ENCODE results near the gene ERCC6L2. TPM values are rescaled to one million over a fixed set of nuclear protein-coding genes. Genes with fewer than 3 reads are reported as not detected.

Gene ERCC6L2
- total and polyA plus RNA-seq, 2 of the 8 experiments (the other 6 are each of a cell fraction or from before 2014, with no cell fraction given) = 9.8 to 50.0 TPM

- no peak overlapping the region for H2AK5ac ChIP-seq (ENCODE audit: low read depth, low read length)
- no peaks in the 10 kb centered on the region for H3K79me1 ChIP-seq (ENCODE audit: low read depth, low read length)
- H4K91ac ChIP-seq (replicated peaks; ENCODE audit: insufficient read length, low read length) = no peak overlapping the region
- H3K14ac ChIP-seq (ENCODE audit: insufficient read length) = no peak overlapping the region
- no peak for DNase-seq (ENCODE audit: low read depth in 1 of 2, low spot score in 2 of 2)
- no peak overlapping the region for H2BK12ac ChIP-seq (ENCODE audit: low read depth, low read length)
- H3K27ac ChIP-seq (ENCODE audit: low read depth, low read length) = no peak overlapping the region
- no peak overlapping the region for H4K5ac ChIP-seq (ENCODE audit: insufficient read length, low read depth, low read length)
- no peak overlapping the region for H3K4me2 ChIP-seq (ENCODE audit: insufficient read depth in 1 of 2, low read depth in 2 of 2, low read length in 2 of 2)
- H3K79me2 ChIP-seq (ENCODE audit: control insufficient read depth in 1 of 2, insufficient read depth in 2 of 2, low read length in 2 of 2) = no peaks in the 10 kb centered on the region
- H3K9ac ChIP-seq (replicated peaks in 1 of 4; ENCODE audit: extremely low read depth in 1 of 4, low read depth in 3 of 4, low read length in 3 of 4) = no peak overlapping the region
- H3K27me3 ChIP-seq (replicated peaks in 1 of 4; ENCODE audit: control insufficient read depth in 3 of 4, extremely low read depth in 1 of 4, insufficient read depth in 3 of 4, low read length in 3 of 4) = no peaks in the 10 kb centered on the region
- no peak overlapping the region for H4K8ac ChIP-seq (ENCODE audit: extremely low read depth, insufficient read depth, low read length)
- H4K20me1 ChIP-seq (replicated peaks in 1 of 2; ENCODE audit: control insufficient read depth in 1 of 2, insufficient read depth in 2 of 2, low read length in 2 of 2) = no peaks in the 10 kb centered on the region
- H2AFZ ChIP-seq (ENCODE audit: low read length) = no peak overlapping the region
- no peaks in the 10 kb centered on the region; a peak in 1 of 4 replicates for H3K9me3 ChIP-seq (ENCODE audit: insufficient read depth in 2 of 2, low read depth in 1 of 2, low read length in 1 of 2)
- ChIA-PET CTCF (ENCODE audit: partially characterized antibody) (no interaction called here), POLR2A (ENCODE audit: partially characterized antibody) (no interaction called here)
- H2BK5ac ChIP-seq (ENCODE audit: low read depth, low read length) = no peak overlapping the region
- no peak overlapping the region for H3K56ac ChIP-seq (replicated peaks; ENCODE audit: insufficient read length, low read depth, low read length)
- H2BK120ac ChIP-seq (replicated peaks; ENCODE audit: low read depth, low read length) = no peak overlapping the region
- peaks cover 0 to 3% (median 0%) of the 10 kb centered on the region in 4 experiments; a peak in 2 of 7 replicates for H3K4me1 ChIP-seq (replicated peaks in 1 of 4; ENCODE audit: control insufficient read depth in 3 of 4, insufficient read depth in 4 of 4, low read length in 3 of 4)
- no peaks in the 10 kb centered on the region for H3K23me2 ChIP-seq (ENCODE audit: low read depth, low read length)
- H3K18ac ChIP-seq (ENCODE audit: extremely low read depth, low read length) = no peak overlapping the region
- FAIRE-seq = no peak
- WGBS, 2 experiments (ENCODE audit: extremely low coverage in 1 of 2, insufficient coverage in 1 of 2, insufficient read length in 1 of 2, insufficient replicate concordance in 2 of 2, low coverage in 1 of 2, low lambda C conversion rate in 2 of 2, missing lambda C conversion rate in 1 of 2) = 89% methylated on average over 1 of the region's 1 CpG; no CpG with 5 or more reads in 1 of the 2 experiments
- no peaks in the 10 kb centered on the region for H3K36me3 ChIP-seq (ENCODE audit: control insufficient read depth in 2 of 4, insufficient read depth in 4 of 4, low read length in 3 of 4)
- H2BK15ac ChIP-seq (ENCODE audit: low read length) = no peak overlapping the region
- no peak overlapping the region for H3K4me3 ChIP-seq (ENCODE audit: extremely low read depth in 1 of 4, insufficient read depth in 2 of 4, low read depth in 3 of 4, low read length in 4 of 4)
- H3K4ac ChIP-seq (replicated peaks; ENCODE audit: insufficient read length, low read depth, low read length) = no peak overlapping the region
- no peak overlapping the region for H3K23ac ChIP-seq (ENCODE audit: insufficient read length)
- H2BK20ac ChIP-seq (ENCODE audit: low read length) = no peak overlapping the region
- TF ChIP-seq E2F6 (IDR thresholded peaks at IDR 0.05) = no peak
- no peak for TF ChIP-seq ATF2 (IDR thresholded peaks at IDR 0.05; ENCODE audit: low read length)
- no peak for TF ChIP-seq SIN3A (conservative IDR thresholded peaks at IDR 0.05 in 1 of 2, IDR thresholded peaks at IDR 0.05 in 1 of 2; ENCODE audit: low read depth in 1 of 2, low read length in 2 of 2)
- no peak for TF ChIP-seq RXRA (IDR thresholded peaks at IDR 0.05; ENCODE audit: insufficient read depth, low read depth, low read length)
- no peak for TF ChIP-seq ZNF274 (IDR thresholded peaks at IDR 0.05; ENCODE audit: borderline replicate concordance, extremely low read depth, low read length)
- no peak for TF ChIP-seq SIX5 (IDR thresholded peaks at IDR 0.05; ENCODE audit: low read depth, low read length)
- TF ChIP-seq CBX5 (IDR thresholded peaks at IDR 0.05; ENCODE audit: low read depth, low read length) = no peak
- no peak for TF ChIP-seq HDAC6 (IDR thresholded peaks at IDR 0.05; ENCODE audit: low read depth, low read length)
- no peak for TF ChIP-seq RNF2 (IDR thresholded peaks at IDR 0.05; ENCODE audit: borderline replicate concordance, low read depth, low read length, missing control alignments, poor library complexity, severe bottlenecking)
- no peak for TF ChIP-seq POLR2A (IDR thresholded peaks at IDR 0.05; ENCODE audit: control extremely low read depth in 1 of 2, low read depth in 2 of 2, low read length in 2 of 2)
- no peak for TF ChIP-seq KDM1A (IDR thresholded peaks at IDR 0.05; ENCODE audit: borderline replicate concordance, low read length)
Observed at GRCh38 chr9:95854386-95855020, 21.0 kb upstream of the ERCC6L2 start.
